NCI-H2227 (cell line): Measurements from ENCODE around the gene TSEN2.
"Not testable (repeated sequence)": the region's sequence is repeated elsewhere in the genome, so short reads cannot be mapped to it uniquely, and the experiment has no call there.

Experiments used
- DNase-seq: peaks from one replicate; lab custom pipeline; 2025; ENCODE audit not compliant: unreplicated experiment; lab: John Stamatoyannopoulos, UW

The TSEN2 gene

GRCh38 chr3:12484198-12484982 lies at the start of gene TSEN2:
TSS of gene TSEN2 (plus strand) at chr3:12484480. CDS start at chr3:12489801, 5,321 bp downstream.
- DNase-seq: peak; percentile 95

- DNase-seq: no peak
These were observed 47.6 kb upstream of the TSEN2 start for GRCh38 chr3:12436514-12437220.

- DNase-seq: no peak
These were observed 47.1 kb upstream of the TSEN2 start for GRCh38 chr3:12437221-12437605.

GRCh38 chr3:12437861-12438260 lies 46.4 kb upstream of the TSEN2 start:
- no peak for DNase-seq

GRCh38 chr3:12438318-12438717 lies 46.0 kb upstream of the TSEN2 start:
- no peak for DNase-seq

GRCh38 chr3:12439161-12439940 lies 44.9 kb upstream of the TSEN2 start:
- no peak for DNase-seq

GRCh38 chr3:12440927-12441714 lies 43.2 kb upstream of the TSEN2 start:
- no peak for DNase-seq

GRCh38 chr3:12442654-12443501 lies 41.4 kb upstream of the TSEN2 start:
- no peak for DNase-seq

- DNase-seq: no peak
These were observed 40.3 kb upstream of the TSEN2 start for GRCh38 chr3:12443781-12444522.

- no peak for DNase-seq
These were observed 39.5 kb upstream of the TSEN2 start for GRCh38 chr3:12444582-12445471.

- DNase-seq: no peak
These were observed 38.6 kb upstream of the TSEN2 start for GRCh38 chr3:12445523-12446240.

GRCh38 chr3:12446298-12446697 lies 38.0 kb upstream of the TSEN2 start:
- DNase-seq: no peak

- DNase-seq: no peak
These were observed 37.2 kb upstream of the TSEN2 start for GRCh38 chr3:12447075-12447474.

GRCh38 chr3:12448404-12449202 lies 35.7 kb upstream of the TSEN2 start:
- DNase-seq: not testable (repeated sequence)

- DNase-seq: peak; percentile 9
These were observed 34.2 kb upstream of the TSEN2 start for GRCh38 chr3:12449889-12450682.

- DNase-seq: no peak
These were observed 32.8 kb upstream of the TSEN2 start for GRCh38 chr3:12451481-12451880.
